ENCODE measurements around the gene TUSC1. TPM values are rescaled to one million over a fixed set of nuclear protein-coding genes. Genes with fewer than 3 reads are reported as not detected.

TUSC1 gene
- total and polyA plus RNA-seq, 2 of the 8 experiments (the other 6 are each of a cell fraction or from before 2014, with no cell fraction given): 4.3 to 4.6 TPM

GRCh38 chr9:25726871-25727410 lies 48.7 kb upstream of the TUSC1 start:
- Histone ChIP-seq H3K23ac (ENCODE audit: insufficient read length) (no peak overlapping the region), H3K4ac (replicated peaks; ENCODE audit: insufficient read length, low read depth, low read length) (no peak overlapping the region), H3K27me3 (replicated peaks in 1 of 4; ENCODE audit: control insufficient read depth in 3 of 4, extremely low read depth in 1 of 4, insufficient read depth in 3 of 4, low read length in 3 of 4) (no peaks in the 10 kb centered on the region), H3K36me3 (ENCODE audit: control insufficient read depth in 2 of 4, insufficient read depth in 4 of 4, low read length in 3 of 4) (no peaks in the 10 kb centered on the region), H3K9ac (replicated peaks in 1 of 4; ENCODE audit: extremely low read depth in 1 of 4, low read depth in 3 of 4, low read length in 3 of 4) (no peak overlapping the region), H4K8ac (ENCODE audit: extremely low read depth, insufficient read depth, low read length) (no peak overlapping the region), H2AK5ac (ENCODE audit: low read depth, low read length) (no peak overlapping the region), H4K20me1 (replicated peaks in 1 of 2; ENCODE audit: control insufficient read depth in 1 of 2, insufficient read depth in 2 of 2, low read length in 2 of 2) (no peaks in the 10 kb centered on the region), H3K4me1 (replicated peaks in 1 of 4; ENCODE audit: control insufficient read depth in 3 of 4, insufficient read depth in 4 of 4, low read length in 3 of 4) (no peaks in the 10 kb centered on the region), H4K5ac (ENCODE audit: insufficient read length, low read depth, low read length) (no peak overlapping the region), H3K9me3 (ENCODE audit: insufficient read depth in 2 of 2, low read depth in 1 of 2, low read length in 1 of 2) (peaks cover 2 to 7% of the 10 kb centered on the region in 2 experiments; a peak in 3 of 4 replicates), H3K4me3 (ENCODE audit: extremely low read depth in 1 of 4, insufficient read depth in 2 of 4, low read depth in 3 of 4, low read length in 4 of 4) (no peak overlapping the region), H3K56ac (replicated peaks; ENCODE audit: insufficient read length, low read depth, low read length) (no peak overlapping the region), H4K91ac (replicated peaks; ENCODE audit: insufficient read length, low read length) (no peak overlapping the region), H3K4me2 (ENCODE audit: insufficient read depth in 1 of 2, low read depth in 2 of 2, low read length in 2 of 2) (no peak overlapping the region), H3K79me2 (ENCODE audit: control insufficient read depth in 1 of 2, insufficient read depth in 2 of 2, low read length in 2 of 2) (no peaks in the 10 kb centered on the region), H2AFZ (ENCODE audit: low read length) (no peak overlapping the region), H3K27ac (ENCODE audit: low read depth, low read length) (no peak overlapping the region), H2BK15ac (ENCODE audit: low read length) (no peak overlapping the region), H2BK5ac (ENCODE audit: low read depth, low read length) (no peak overlapping the region), H2BK20ac (ENCODE audit: low read length) (no peak overlapping the region), H2BK12ac (ENCODE audit: low read depth, low read length) (no peak overlapping the region), H3K14ac (ENCODE audit: insufficient read length) (no peak overlapping the region), H3K18ac (ENCODE audit: extremely low read depth, low read length) (no peak overlapping the region), H3K79me1 (ENCODE audit: low read depth, low read length) (no peaks in the 10 kb centered on the region), H3K23me2 (ENCODE audit: low read depth, low read length) (no peaks in the 10 kb centered on the region), H2BK120ac (replicated peaks; ENCODE audit: low read depth, low read length) (no peak overlapping the region)
- FAIRE-seq (no peak), DNase-seq (ENCODE audit: low read depth in 1 of 2, low spot score in 2 of 2) (no peak)
- POLR2A ChIA-PET (ENCODE audit: partially characterized antibody): no interaction called here
- TF ChIP-seq KDM4A (IDR thresholded peaks at IDR 0.05; ENCODE audit: low read depth, low read length, severe bottlenecking) (no peak), SAP30 (IDR thresholded peaks at IDR 0.05; ENCODE audit: insufficient read depth, insufficient replicate concordance, low read length) (no peak), SRF (IDR thresholded peaks at IDR 0.05; ENCODE audit: low read depth, low read length) (no peak), CBX5 (IDR thresholded peaks at IDR 0.05; ENCODE audit: low read depth, low read length) (no peak), CTCF (IDR thresholded peaks at IDR 0.05; ENCODE audit: control extremely low read depth in 1 of 3, insufficient read depth in 1 of 3, low read depth in 1 of 3, low read length in 3 of 3) (no peak), TCF12 (IDR thresholded peaks at IDR 0.05; ENCODE audit: low read depth, low read length) (no peak), RFX5 (IDR thresholded peaks at IDR 0.05; ENCODE audit: borderline replicate concordance, low read depth, low read length) (no peak), ATF2 (IDR thresholded peaks at IDR 0.05; ENCODE audit: low read length) (no peak), POLR2A (IDR thresholded peaks at IDR 0.05; ENCODE audit: control extremely low read depth in 1 of 2, low read depth in 2 of 2, low read length in 2 of 2) (no peak), FOSL1 (IDR thresholded peaks at IDR 0.05; ENCODE audit: insufficient read depth, low read depth, low read length) (no peak)
- CTCF ChIA-PET (ENCODE audit: partially characterized antibody): interaction anchor here (0.6 kb wide), 1 partner anchor 316 kb away, joined by 3 read pairs; no protein-coding TSS in a partner anchor
- 88% methylated on average over 2 of the region's 2 CpGs; no CpG with 5 or more reads in 1 of the 2 experiments for WGBS, 2 experiments (ENCODE audit: extremely low coverage in 1 of 2, insufficient coverage in 1 of 2, insufficient read length in 1 of 2, insufficient replicate concordance in 2 of 2, low coverage in 1 of 2, low lambda C conversion rate in 2 of 2, missing lambda C conversion rate in 1 of 2)
